ENCODE measurements around the gene COX5B.

Gene COX5B

DNA sequence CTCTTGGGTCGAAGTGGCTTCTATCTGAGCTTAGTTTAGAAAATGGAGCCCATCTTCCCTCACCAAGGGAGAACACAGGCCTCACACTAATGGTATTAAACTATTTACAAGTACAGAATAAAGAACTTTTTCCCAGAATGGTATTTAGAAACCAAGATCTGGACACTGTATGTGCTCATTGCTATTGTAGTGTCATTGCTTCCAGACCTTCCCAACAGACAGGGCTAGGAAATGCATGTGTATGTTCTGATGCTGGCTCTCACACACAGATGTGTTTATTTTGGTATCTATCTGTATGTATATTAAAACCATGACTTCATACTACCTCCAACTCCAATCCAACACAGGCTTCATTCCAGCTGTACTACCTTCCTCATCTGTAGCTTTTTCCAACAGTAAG lies 8.0 kb downstream of the COX5B start:
- TF ChIP-seq CTCF (IDR thresholded peaks at IDR 0.05; ENCODE audit: low read length) (no peak), EZH2 (IDR thresholded peaks at IDR 0.05; ENCODE audit: borderline replicate concordance, low read length) (no peak)
- H3K9me2 ChIP-seq (ENCODE audit: low read depth, low read length): no peaks in the 10 kb centered on the region
- H4K20me1 ChIP-seq (ENCODE audit: insufficient read depth, low read length): no peaks in the 10 kb centered on the region
- H3K9me3 ChIP-seq (ENCODE audit: low read length): no peaks in the 10 kb centered on the region
- no peaks in the 10 kb centered on the region for H3F3A ChIP-seq (ENCODE audit: insufficient read depth, low read length)
- peaks cover 78% of the 10 kb centered on the region for H3K36me3 ChIP-seq (ENCODE audit: insufficient read depth, low read length)
- no peak overlapping the region for H3K4me3 ChIP-seq (ENCODE audit: low read depth, low read length, poor library complexity, severe bottlenecking)
- H3K4me2 ChIP-seq (ENCODE audit: low read length): no peak overlapping the region
- no peaks in the 10 kb centered on the region for H3K27me3 ChIP-seq (ENCODE audit: insufficient read depth, low read length)
- no peak overlapping the region for H2AFZ ChIP-seq (ENCODE audit: low read length)
- no peaks in the 10 kb centered on the region for H3K79me2 ChIP-seq (ENCODE audit: insufficient read depth, low read length)
- H3K9ac ChIP-seq (ENCODE audit: low read length): no peak overlapping the region
- no peaks in the 10 kb centered on the region for H3K4me1 ChIP-seq (ENCODE audit: insufficient read depth, low read length, severe bottlenecking)
- no peak overlapping the region for H3K27ac ChIP-seq (ENCODE audit: low read depth, low read length, poor library complexity, severe bottlenecking)

DNA sequence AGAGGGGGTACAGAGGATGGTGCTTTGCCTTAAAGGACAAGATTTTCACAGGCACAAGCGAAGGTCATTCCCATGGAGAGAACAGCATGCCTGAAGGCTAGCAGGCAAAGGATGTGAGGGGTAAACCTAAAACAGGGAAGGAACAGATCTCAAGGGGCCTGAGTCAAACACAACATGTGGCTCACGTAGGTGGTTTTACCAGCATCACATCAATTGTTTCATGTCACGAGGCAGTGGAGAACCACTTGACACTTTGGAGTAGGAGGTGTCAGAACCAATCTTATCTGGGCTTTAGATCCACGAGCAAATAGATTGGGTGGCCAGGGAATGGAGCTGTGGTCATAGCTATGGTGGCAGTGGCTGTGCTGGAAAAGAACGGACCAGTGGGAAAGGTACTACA lies 8.4 kb downstream of the COX5B start:
- TF ChIP-seq CTCF (IDR thresholded peaks at IDR 0.05; ENCODE audit: low read length) (no peak), EZH2 (IDR thresholded peaks at IDR 0.05; ENCODE audit: borderline replicate concordance, low read length) (no peak)
- peaks cover 78% of the 10 kb centered on the region for H3K36me3 ChIP-seq (ENCODE audit: insufficient read depth, low read length)

DNA sequence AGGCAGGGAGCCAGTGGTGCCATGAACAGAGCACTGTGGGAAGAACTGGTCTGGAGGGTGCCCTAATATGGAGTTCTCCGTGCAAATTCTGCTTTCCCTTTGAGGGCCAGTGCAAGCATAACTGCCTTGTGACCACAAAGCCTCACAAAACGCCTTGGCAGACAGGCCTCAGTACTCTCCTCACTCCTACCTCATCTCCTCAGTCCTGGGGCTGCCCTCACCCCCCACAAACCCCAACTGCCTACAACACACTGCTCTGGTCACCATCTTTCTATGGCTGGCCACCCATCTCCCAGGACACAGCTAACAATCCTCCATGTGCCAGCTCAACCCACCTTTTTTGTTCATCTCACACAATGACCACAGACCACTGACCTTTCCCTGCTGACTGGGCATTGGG lies 8.9 kb downstream of the COX5B start:
- no peaks in the 10 kb centered on the region for H3K9me2 ChIP-seq (ENCODE audit: low read depth, low read length)
- no peak overlapping the region for H3K9ac ChIP-seq (ENCODE audit: low read length)
- H3F3A ChIP-seq (ENCODE audit: insufficient read depth, low read length): no peaks in the 10 kb centered on the region
- H3K4me1 ChIP-seq (ENCODE audit: insufficient read depth, low read length, severe bottlenecking): no peaks in the 10 kb centered on the region
- TF ChIP-seq EZH2 (IDR thresholded peaks at IDR 0.05; ENCODE audit: borderline replicate concordance, low read length): no peak
- no peak for TF ChIP-seq CTCF (IDR thresholded peaks at IDR 0.05; ENCODE audit: low read length)
- no peaks in the 10 kb centered on the region for H4K20me1 ChIP-seq (ENCODE audit: insufficient read depth, low read length)
- H3K9me3 ChIP-seq (ENCODE audit: low read length): no peaks in the 10 kb centered on the region
- peaks cover 73% of the 10 kb centered on the region for H3K36me3 ChIP-seq (ENCODE audit: insufficient read depth, low read length)
- H3K27ac ChIP-seq (ENCODE audit: low read depth, low read length, poor library complexity, severe bottlenecking): no peak overlapping the region
- H3K4me3 ChIP-seq (ENCODE audit: low read depth, low read length, poor library complexity, severe bottlenecking): no peak overlapping the region
- no peaks in the 10 kb centered on the region for H3K27me3 ChIP-seq (ENCODE audit: insufficient read depth, low read length)
- H3K4me2 ChIP-seq (ENCODE audit: low read length): no peak overlapping the region
- no peak overlapping the region for H2AFZ ChIP-seq (ENCODE audit: low read length)
- H3K79me2 ChIP-seq (ENCODE audit: insufficient read depth, low read length): no peaks in the 10 kb centered on the region

More for the DNA sequence above, 8.4 kb downstream of the COX5B start:
- Histone ChIP-seq H4K20me1 (ENCODE audit: insufficient read depth, low read length) (no peaks in the 10 kb centered on the region), H3K27ac (ENCODE audit: low read depth, low read length, poor library complexity, severe bottlenecking) (no peak overlapping the region), H3K4me1 (ENCODE audit: insufficient read depth, low read length, severe bottlenecking) (no peaks in the 10 kb centered on the region), H3K4me2 (ENCODE audit: low read length) (no peak overlapping the region), H2AFZ (ENCODE audit: low read length) (no peak overlapping the region), H3K9me2 (ENCODE audit: low read depth, low read length) (no peaks in the 10 kb centered on the region), H3K9me3 (ENCODE audit: low read length) (no peaks in the 10 kb centered on the region), H3F3A (ENCODE audit: insufficient read depth, low read length) (no peaks in the 10 kb centered on the region), H3K4me3 (ENCODE audit: low read depth, low read length, poor library complexity, severe bottlenecking) (no peak overlapping the region), H3K79me2 (ENCODE audit: insufficient read depth, low read length) (no peaks in the 10 kb centered on the region), H3K9ac (ENCODE audit: low read length) (no peak overlapping the region), H3K27me3 (ENCODE audit: insufficient read depth, low read length) (no peaks in the 10 kb centered on the region)
